ENCODE results near the gene APOL5. TPM values are rescaled to one million over a fixed set of nuclear protein-coding genes. Genes with fewer than 3 reads are reported as not detected.

APOL5 gene
- total and polyA plus RNA-seq, 12 donors = 0.06 TPM; not detected in 11

GRCh38 chr22:35712672-35713071, 5.0 kb upstream of the APOL5 start:
- no peak for DNase-seq
- 95 to 98% methylated on average over 2 of the region's 2 CpGs for WGBS, 2 donors
- no peak for TF ChIP-seq CTCF (IDR thresholded peaks at IDR 0.05)

GRCh38 chr22:35719212-35719875, 1.7 kb downstream of the APOL5 start:
- no peaks in the 10 kb centered on the region for H3K36me3 ChIP-seq
- WGBS, 2 donors = 79 to 85% methylated on average over 15 of the region's 15 CpGs
- ATAC-seq (no peak), DNase-seq (no peak)
- no peak overlapping the region for H3K27ac ChIP-seq
- H3K9me3 ChIP-seq = peaks cover 0 to 10% (median 0%) of the 10 kb centered on the region in 11 donors
- H3K27me3 ChIP-seq = no peaks in the 10 kb centered on the region
- TF ChIP-seq CTCF (IDR thresholded peaks at IDR 0.05) = no peak
- H3K4me1 ChIP-seq = no peaks in the 10 kb centered on the region
- no peak overlapping the region for H3K4me3 ChIP-seq
- intact Hi-C loops (cut with DNase I) = no loop called here

More at GRCh38 chr22:35712672-35713071, 5.0 kb upstream of the APOL5 start:
- no peaks in the 10 kb centered on the region for H3K27me3 ChIP-seq
- no peak overlapping the region for H3K27ac ChIP-seq
- H3K36me3 ChIP-seq = no peaks in the 10 kb centered on the region
- no peak for ATAC-seq
- H3K4me3 ChIP-seq = no peak overlapping the region
- intact Hi-C loops (cut with DNase I) = no loop called here
- H3K4me1 ChIP-seq = peaks cover 0 to 7% (median 0%) of the 10 kb centered on the region in 9 donors
- H3K9me3 ChIP-seq = peaks cover 0 to 11% (median 0%) of the 10 kb centered on the region in 11 donors

GRCh38 chr22:35721960-35722359, 4.3 kb downstream of the APOL5 start:
- no peak for DNase-seq
- Histone ChIP-seq H3K27ac (no peak overlapping the region), H3K4me1 (no peaks in the 10 kb centered on the region), H3K27me3 (no peaks in the 10 kb centered on the region), H3K4me3 (no peak overlapping the region), H3K36me3 (no peaks in the 10 kb centered on the region), H3K9me3 (peaks cover 0 to 10% (median 0%) of the 10 kb centered on the region in 11 donors)
- TF ChIP-seq CTCF (IDR thresholded peaks at IDR 0.05) = no peak
- no peak for ATAC-seq
- intact Hi-C loops (cut with DNase I) = no loop called here
- WGBS, 2 donors = 54 to 61% methylated on average over 4 of the region's 4 CpGs

- Histone ChIP-seq H3K4me1 (no peaks in the 10 kb centered on the region), H3K9me3 (no peaks in the 10 kb centered on the region), H3K36me3 (no peaks in the 10 kb centered on the region), H3K4me3 (no peak overlapping the region), H3K27me3 (no peaks in the 10 kb centered on the region), H3K27ac (no peak overlapping the region)
- 81 to 88% methylated on average over 11 of the region's 11 CpGs for WGBS, 2 donors
- DNase-seq = no peak
- intact Hi-C loops (cut with DNase I) = no loop called here
- no peak for TF ChIP-seq CTCF (IDR thresholded peaks at IDR 0.05)
- no peak for ATAC-seq
These were observed 7.8 kb downstream of the APOL5 start for GRCh38 chr22:35725521-35725920.

All from heart right ventricle (tissue), 16 donors.